GM19438 (cell line): ENCODE measurements around the gene RTL5.

Experiments
- ATAC-seq: cut with Tn5 transposase; IDR thresholded peaks from one replicate; pipeline ENCODE4 v1.9.1; 2021; ENCODE audit warnings: low read depth; ENCODE audit not compliant: unreplicated experiment

Gene RTL5

GRCh38 chrX:72080150-72080549 lies 51.6 kb downstream of the RTL5 start:
- no peak for ATAC-seq

GRCh38 chrX:72079607-72080006 lies 52.1 kb downstream of the RTL5 start:
- ATAC-seq = no peak

GRCh38 chrX:72078411-72078810 lies 53.3 kb downstream of the RTL5 start:
- ATAC-seq = no peak
